Measurements from ENCODE around the gene MT3.
A peak's percentile ranks its signal among the peaks of the same experiment; 100 is the strongest.

- no peak for TF ChIP-seq SMC3 (IDR thresholded peaks at IDR 0.05; ENCODE audit: low read depth, low read length)
- TF ChIP-seq, protein P1, sequence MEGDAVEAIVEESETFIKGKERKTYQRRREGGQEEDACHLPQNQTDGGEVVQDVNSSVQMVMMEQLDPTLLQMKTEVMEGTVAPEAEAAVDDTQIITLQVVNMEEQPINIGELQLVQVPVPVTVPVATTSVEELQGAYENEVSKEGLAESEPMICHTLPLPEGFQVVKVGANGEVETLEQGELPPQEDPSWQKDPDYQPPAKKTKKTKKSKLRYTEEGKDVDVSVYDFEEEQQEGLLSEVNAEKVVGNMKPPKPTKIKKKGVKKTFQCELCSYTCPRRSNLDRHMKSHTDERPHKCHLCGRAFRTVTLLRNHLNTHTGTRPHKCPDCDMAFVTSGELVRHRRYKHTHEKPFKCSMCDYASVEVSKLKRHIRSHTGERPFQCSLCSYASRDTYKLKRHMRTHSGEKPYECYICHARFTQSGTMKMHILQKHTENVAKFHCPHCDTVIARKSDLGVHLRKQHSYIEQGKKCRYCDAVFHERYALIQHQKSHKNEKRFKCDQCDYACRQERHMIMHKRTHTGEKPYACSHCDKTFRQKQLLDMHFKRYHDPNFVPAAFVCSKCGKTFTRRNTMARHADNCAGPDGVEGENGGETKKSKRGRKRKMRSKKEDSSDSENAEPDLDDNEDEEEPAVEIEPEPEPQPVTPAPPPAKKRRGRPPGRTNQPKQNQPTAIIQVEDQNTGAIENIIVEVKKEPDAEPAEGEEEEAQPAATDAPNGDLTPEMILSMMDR (IDR thresholded peaks at IDR 0.05), result no peak
- peak; percentile 38; the same call in 1 of the 2 replicates for TF ChIP-seq NFIC (IDR thresholded peaks at IDR 0.05; ENCODE audit: borderline replicate concordance)
- TF ChIP-seq FOXM1 (IDR thresholded peaks at IDR 0.05; ENCODE audit: low read depth), result 0 out of 2 replicates have a peak, but pooled peaks have one; percentile 51
- TF ChIP-seq USF1 (IDR thresholded peaks at IDR 0.05; ENCODE audit: borderline replicate concordance, low read depth), result no peak
- no peak for TF ChIP-seq EZH2phosphoT487 (IDR thresholded peaks at IDR 0.05; ENCODE audit: borderline replicate concordance, low read depth)
- TF ChIP-seq POLR2AphosphoS5 (IDR thresholded peaks at IDR 0.05; ENCODE audit: low read depth, low read length), result peak; percentile 98
- TF ChIP-seq SIN3A (IDR thresholded peaks at IDR 0.05; ENCODE audit: borderline replicate concordance, low read depth, low read length), result peak; percentile 97; the same call in 1 of the 2 replicates
- TF ChIP-seq EP300 (IDR thresholded peaks at IDR 0.05; ENCODE audit: borderline replicate concordance in 1 of 2, low read depth in 1 of 2, low read length in 1 of 2), result no peak; a peak in 1 of 4 replicates
- TF ChIP-seq TEAD4 (IDR thresholded peaks at IDR 0.05; ENCODE audit: borderline replicate concordance, insufficient read depth), result no peak
- TF ChIP-seq RFX5 (IDR thresholded peaks at IDR 0.05; ENCODE audit: low read length), result no peak
- peak; percentile 66 for TF ChIP-seq RCOR1 (IDR thresholded peaks at IDR 0.05; ENCODE audit: low read length)
- TF ChIP-seq NRF1 (IDR thresholded peaks at IDR 0.05; ENCODE audit: low read depth, low read length), result no peak; the same call in 1 of the 2 replicates
- TF ChIP-seq MAX (IDR thresholded peaks at IDR 0.05; ENCODE audit: low read depth), result peak; percentile 87
Observed at GRCh38 chr16:56608043-56608875, 18.9 kb downstream of the MT3 start, which contains the start of gene MT2A.

Data from SK-N-SH (cell line).